Mesenteric fat pad (tissue), 1 donor: ENCODE results near the gene YLPM1. TPM values are rescaled to one million over a fixed set of nuclear protein-coding genes. Genes with fewer than 3 reads are reported as not detected.

Source experiments
- DNase-seq: peaks from one replicate; pipeline ENCODE4 v3.0.0-alpha.2; 2020; ENCODE audit warnings: low spot score
- total RNA-seq: library from RNA; stranded (reverse); fragmentation: NEBNext Ultra II Directional; extraction: Animal tissue kit (Norgen Biotek cat#: 25700); gene quantifications from one replicate; pipeline ENCODE4 v1.2.1, GENCODE V29; 2021
- donor health status: DM: yes; HTN: yes; CAD: no.

YLPM1 gene
- total RNA-seq, 1 donor from 2014 or later, result 51.4 TPM

GRCh38 chr14:74841230-74842207 is 78.4 kb downstream of the YLPM1 start:
- no peak for DNase-seq

GRCh38 chr14:74843653-74844052 is 80.5 kb downstream of the YLPM1 start:
- DNase-seq, result no peak

GRCh38 chr14:74846168-74846567 is 83.1 kb downstream of the YLPM1 start:
- DNase-seq, result no peak

- no peak for DNase-seq
Observed at GRCh38 chr14:74846968-74847665, 84.0 kb downstream of the YLPM1 start.

- no peak for DNase-seq
Observed at GRCh38 chr14:74848768-74849167, 85.7 kb downstream of the YLPM1 start.

- DNase-seq, result no peak
Observed at GRCh38 chr14:74852922-74853530, 89.9 kb downstream of the YLPM1 start.

- no peak for DNase-seq
Observed at GRCh38 chr14:74853581-74853980, 90.5 kb downstream of the YLPM1 start.

- no peak for DNase-seq
Observed at GRCh38 chr14:74855021-74855420, 91.9 kb downstream of the YLPM1 start.

GRCh38 chr14:74855945-74856344 is 92.8 kb downstream of the YLPM1 start:
- no peak for DNase-seq

- no peak for DNase-seq
Observed at GRCh38 chr14:74856366-74856765, 93.2 kb downstream of the YLPM1 start.

GRCh38 chr14:74858022-74858421 is 94.9 kb downstream of the YLPM1 start:
- no peak for DNase-seq

GRCh38 chr14:74859757-74860552 is 96.8 kb downstream of the YLPM1 start:
- no peak for DNase-seq

GRCh38 chr14:74860899-74861733 is 98.0 kb downstream of the YLPM1 start:
- DNase-seq, result peak; percentile 95

GRCh38 chr14:74861734-74862090 is 98.6 kb downstream of the YLPM1 start:
- no peak for DNase-seq

- DNase-seq, result no peak
Observed at GRCh38 chr14:74863274-74863673, 100.2 kb downstream of the YLPM1 start.

GRCh38 chr14:74864198-74864597 is 101.1 kb downstream of the YLPM1 start:
- no peak for DNase-seq

- no peak for DNase-seq
Observed at GRCh38 chr14:74865156-74865555, 102.0 kb downstream of the YLPM1 start.

- no peak for DNase-seq
Observed at GRCh38 chr14:74866708-74867389, 103.7 kb downstream of the YLPM1 start.

GRCh38 chr14:74867673-74868072 is 104.6 kb downstream of the YLPM1 start:
- no peak for DNase-seq

- DNase-seq, result no peak
Observed at GRCh38 chr14:74868739-74869138, 105.6 kb downstream of the YLPM1 start.
